OCI-LY7 (cell line): Measurements from ENCODE around the gene HLA-DOA. TPM values are rescaled to one million over a fixed set of nuclear protein-coding genes. Genes with fewer than 3 reads are reported as not detected.
A peak's percentile ranks its signal among the peaks of the same experiment; 100 is the strongest.

ENCODE experiments used
- BruUV-seq: library from RNA; stranded (reverse); fragments of 400-500 nt; replicated peaks from 2 replicates; lab custom pipeline; 2021; lab: Mats Ljungman, UMichigan
- CTCF ChIA-PET: fragments of 300-600 bp; sonication (Branson Sonifier 250); formaldehyde crosslinking; loops from one replicate; lab custom pipeline; 2022; ENCODE audit warnings: antibody characterized with exemption; ENCODE audit not compliant: unreplicated experiment; lab: Charles Lee
- POLR2A ChIA-PET: fragments of 300-600 bp; sonication (Branson Sonifier 250); formaldehyde crosslinking; loops from one replicate; lab custom pipeline; 2022; ENCODE audit warnings: antibody characterized with exemption; lab: Charles Lee
- DNase-seq: peaks from one replicate; pipeline ENCODE4 v3.0.0-alpha.2; 2015; ENCODE audit warnings: low spot score
- H2AFZ ChIP-seq: fragments of 200-600 bp; sonication (generic), shearing (Covaris generic); 2 replicates; pipeline ENCODE4 v1.6.1; 2014; ENCODE audit warnings: mild to moderate bottlenecking, antibody characterized with exemption, low read length, moderate library complexity
- H3K27ac ChIP-seq: fragments of 200-600 bp; sonication (generic); 2 replicates; pipeline ENCODE4 v1.5.1; 2014; ENCODE audit warnings: mixed run types, low read depth, mild to moderate bottlenecking, moderate library complexity, low read length, inconsistent platforms; ENCODE audit not compliant: poor library complexity, severe bottlenecking
- H3K36me3 ChIP-seq: fragments of 200-600 bp; sonication (generic); 2 replicates; pipeline ENCODE4 v1.6.1; 2014; ENCODE audit warnings: mild to moderate bottlenecking, antibody characterized with exemption, low read length, moderate library complexity, mixed read lengths; ENCODE audit not compliant: insufficient read depth
- H3K4me1 ChIP-seq: fragments of 200-600 bp; sonication (generic); 2 replicates; pipeline ENCODE4 v1.5.1; 2014; ENCODE audit warnings: mild to moderate bottlenecking, low read length; ENCODE audit not compliant: insufficient read depth, poor library complexity, severe bottlenecking
- H3K4me2 ChIP-seq: fragments of 200-600 bp; sonication (generic); 2 replicates; pipeline ENCODE4 v1.6.1; 2014; ENCODE audit warnings: mild to moderate bottlenecking, low read length
- H3K4me3 ChIP-seq: fragments of 200-600 bp; sonication (generic); 2 replicates; pipeline ENCODE4 v1.5.1; 2014; ENCODE audit warnings: mild to moderate bottlenecking, low read depth, low read length; ENCODE audit not compliant: poor library complexity, severe bottlenecking
- H3K79me2 ChIP-seq: fragments of 200-600 bp; sonication (generic); 2 replicates; pipeline ENCODE4 v1.6.1; 2016; ENCODE audit warnings: low read depth, mild to moderate bottlenecking, low read length, moderate library complexity, mixed read lengths; ENCODE audit not compliant: insufficient read depth
- H3K9me2 ChIP-seq: fragments of 200-600 bp; sonication (generic); 2 replicates; pipeline ENCODE4 v1.6.1; 2016; ENCODE audit warnings: mild to moderate bottlenecking, low read length, mixed read lengths; ENCODE audit not compliant: insufficient read depth
- H3K9me3 ChIP-seq: fragments of 200-600 bp; sonication (generic); 2 replicates; pipeline ENCODE4 v1.6.1; 2014; ENCODE audit warnings: mild to moderate bottlenecking, mixed run types, low read length, mixed read lengths
- H4K20me1 ChIP-seq: fragments of 200-600 bp; sonication (generic); 2 replicates; pipeline ENCODE4 v1.6.1; 2014; ENCODE audit warnings: mild to moderate bottlenecking, antibody characterized with exemption, low read length, moderate library complexity, mixed read lengths; ENCODE audit not compliant: insufficient read depth
- CTCF ChIP-seq: fragments of 200-600 bp; sonication (generic); conservative IDR thresholded peaks from 2 replicates; pipeline ENCODE4 v1.5.1; 2014; ENCODE audit warnings: mild to moderate bottlenecking, antibody characterized with exemption, low read length, moderate library complexity, mixed read lengths
- EZH2phosphoT487 ChIP-seq: fragments of 200-600 bp; sonication (generic); IDR thresholded peaks from 2 replicates; pipeline ENCODE4 v1.6.1; 2018; ENCODE audit warnings: low read depth, borderline replicate concordance, mild to moderate bottlenecking, mixed run types, antibody characterized with exemption, low read length, moderate library complexity, mixed read lengths
- intact Hi-C: fragments of 100-400 bp; cut with micrococcal nuclease; formaldehyde crosslinking; loops from one replicate; pipeline ENCODE4 v1.10.0; 2022; ENCODE audit not compliant: unreplicated experiment
- total RNA-seq, 2 experiments: library from RNA; depleted of rRNA in 1 of 2; stranded (reverse); fragments of >200 nt in 1 of 2; shearing (Covaris generic) in 1 of 2; gene quantifications; 2 replicates each; pipeline ENCODE4 v1.2.3, GENCODE V29; 2014 to 2022

Gene HLA-DOA
- total RNA-seq, 2 experiments from 2014 or later, result 55.0 to 78.3 TPM

- no TSS peak for BruUV-seq
- Histone ChIP-seq H3K27ac (no peak overlapping the region), H2AFZ (no peak overlapping the region), H3K36me3 (peaks cover 15% of the 10 kb centered on the region), H3K79me2 (peaks cover 40% of the 10 kb centered on the region), H3K4me2 (peak overlapping the region; percentile 32; the same call in 1 of the 2 replicates), H3K4me3 (no peak overlapping the region), H4K20me1 (no peaks in the 10 kb centered on the region), H3K9me3 (peaks cover 13% of the 10 kb centered on the region; the same call in 1 of the 2 replicates), H3K4me1 (peaks cover 40% of the 10 kb centered on the region), H3K9me2 (no peaks in the 10 kb centered on the region)
- CTCF ChIA-PET, result interaction anchor here (0.9 to 1.2 kb wide), 2 partner anchors 20 to 21 kb away, joined by 3 read pairs; no protein-coding TSS in a partner anchor
- TF ChIP-seq EZH2phosphoT487, result no peak
- no peak for TF ChIP-seq CTCF
- DNase-seq, result no peak
- POLR2A ChIA-PET, result interaction anchor here (0.7 to 4.2 kb wide), 4 partner anchors 8 to 19 kb away, joined by 3 to 20 read pairs (median 8); partner anchors contain the start of gene HLA-DMA
- intact Hi-C loops, result no loop called here
Observed at GRCh38 chr6:32963866-32964265, 45.5 kb downstream of the HLA-DOA start.

- Histone ChIP-seq H2AFZ (no peak overlapping the region), H3K9me3 (peaks cover 13% of the 10 kb centered on the region; the same call in 1 of the 2 replicates), H3K79me2 (peaks cover 32% of the 10 kb centered on the region), H3K4me1 (peaks cover 40% of the 10 kb centered on the region), H3K9me2 (no peaks in the 10 kb centered on the region), H3K27ac (no peak overlapping the region), H4K20me1 (no peaks in the 10 kb centered on the region), H3K4me3 (no peak overlapping the region), H3K36me3 (peaks cover 15% of the 10 kb centered on the region), H3K4me2 (0 out of 2 replicates have a peak overlapping the region, but pooled peaks have one; percentile 4)
- no peak for DNase-seq
- ChIA-PET CTCF (no interaction called here), POLR2A (interaction anchor here (0.6 to 4.2 kb wide), 6 partner anchors 9 to 670 kb away, joined by 3 to 20 read pairs (median 6); partner anchors contain the start of genes HLA-DMA and TAP1)
- no TSS peak for BruUV-seq
- intact Hi-C loops, result no loop called here
- TF ChIP-seq EZH2phosphoT487, result no peak
- no peak for TF ChIP-seq CTCF
Observed at GRCh38 chr6:32962213-32962826, 47.1 kb downstream of the HLA-DOA start.

- Histone ChIP-seq H3K4me3 (no peak overlapping the region), H3K4me2 (no peak overlapping the region), H3K4me1 (peaks cover 35% of the 10 kb centered on the region), H3K9me2 (no peaks in the 10 kb centered on the region), H3K9me3 (peaks cover 13% of the 10 kb centered on the region; the same call in 1 of the 2 replicates), H4K20me1 (no peaks in the 10 kb centered on the region), H2AFZ (no peak overlapping the region), H3K36me3 (peaks cover 15% of the 10 kb centered on the region), H3K79me2 (peaks cover 19% of the 10 kb centered on the region), H3K27ac (no peak overlapping the region)
- intact Hi-C loops, result no loop called here
- no TSS peak for BruUV-seq
- CTCF ChIA-PET, result no interaction called here
- TF ChIP-seq CTCF, result no peak
- no peak for TF ChIP-seq EZH2phosphoT487
- POLR2A ChIA-PET, result no interaction called here
- DNase-seq, result no peak
Observed at GRCh38 chr6:32960563-32960962, 48.8 kb downstream of the HLA-DOA start.
